GM21619 (cell line): ENCODE data around the gene DRC1.

Experiments used
- ATAC-seq: cut with Tn5 transposase; IDR thresholded peaks from one replicate; pipeline ENCODE4 v1.9.1; 2021; ENCODE audit not compliant: unreplicated experiment

The DRC1 gene

GRCh38 chr2:26396734-26397298, 4.9 kb upstream of the DRC1 start:
- ATAC-seq = no peak

DNA sequence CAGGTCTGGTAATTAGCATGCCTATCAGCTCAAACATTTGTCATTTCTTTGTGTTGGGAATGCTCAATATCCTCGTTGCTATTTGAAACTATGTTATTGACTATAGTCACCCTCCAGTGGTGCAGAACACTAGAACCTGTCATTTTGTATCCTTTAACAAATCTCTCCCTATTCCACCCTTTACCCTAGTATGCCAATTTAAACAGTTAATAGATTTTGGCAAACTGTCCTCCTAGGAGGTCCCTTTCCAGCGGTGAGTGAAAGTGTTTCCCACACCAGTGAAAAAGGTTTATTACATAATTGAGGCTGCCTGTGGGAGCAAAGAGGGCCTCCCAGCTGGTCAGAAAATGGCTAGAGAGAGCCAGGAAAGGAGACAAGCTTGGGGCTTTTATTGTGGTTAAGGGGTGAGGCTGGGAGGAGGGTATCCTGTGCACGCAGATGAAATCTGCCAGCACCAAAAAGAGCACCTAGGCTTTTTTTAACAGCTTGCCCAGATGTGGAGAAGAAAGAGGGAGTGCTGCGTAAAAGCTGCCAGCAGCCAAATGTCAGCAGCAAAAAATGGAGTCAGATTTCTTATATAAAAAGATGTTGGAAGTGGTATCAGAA, 1.8 kb upstream of the DRC1 start:
- ATAC-seq = no peak

DNA sequence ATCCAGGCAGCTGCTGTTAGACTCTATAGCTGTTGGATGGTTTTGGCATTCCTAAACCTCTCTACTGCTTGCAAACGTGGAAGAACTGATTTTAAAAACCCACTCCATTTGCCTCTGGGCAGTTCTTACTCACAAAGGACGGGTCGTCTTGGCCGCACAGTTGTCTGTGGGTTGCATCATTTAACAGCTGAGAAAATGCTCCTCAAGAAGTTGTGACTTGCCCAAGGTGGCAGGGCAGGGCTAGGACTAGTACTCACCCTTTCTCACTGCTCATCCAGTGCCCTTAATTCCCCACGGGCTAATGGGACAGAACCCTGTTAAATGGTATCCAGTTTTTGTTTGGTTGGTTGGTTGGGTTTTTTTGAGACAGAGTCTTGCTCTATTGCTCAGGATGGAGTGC, 997 bp upstream of the DRC1 start:
- ATAC-seq = no peak

GRCh38 chr2:26407526-26407925, 5.8 kb downstream of the DRC1 start:
- no peak for ATAC-seq

- ATAC-seq = no peak
Observed at GRCh38 chr2:26409785-26410184, 8.1 kb downstream of the DRC1 start.

DNA sequence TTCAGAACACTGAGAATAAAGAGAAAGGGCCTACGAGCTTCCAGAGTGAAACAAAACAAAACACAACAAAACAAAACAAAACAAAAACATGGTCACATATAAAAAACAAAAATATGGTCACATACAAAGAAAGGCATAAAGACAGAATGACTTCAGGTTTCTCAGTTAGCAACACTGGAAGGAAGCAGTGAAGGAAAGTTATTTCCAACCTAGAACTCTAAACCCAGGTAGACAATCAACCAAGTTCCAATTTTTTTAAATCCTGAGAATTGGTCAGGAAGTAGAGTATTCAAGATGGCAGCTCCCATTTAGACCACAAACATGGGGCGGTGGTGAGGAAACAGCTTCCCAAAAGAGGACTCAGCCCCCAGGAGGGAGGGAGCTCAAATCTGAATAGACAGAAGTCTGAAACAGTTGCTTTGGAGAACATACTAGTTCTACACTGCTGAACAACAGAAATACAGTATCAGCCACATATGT, 9.1 kb downstream of the DRC1 start:
- ATAC-seq = no peak

GRCh38 chr2:26411419-26411818, 9.7 kb downstream of the DRC1 start:
- ATAC-seq = no peak

- ATAC-seq = peak; percentile 61
Observed at GRCh38 chr2:26412091-26412673, 10.5 kb downstream of the DRC1 start.

- no peak for ATAC-seq
Observed at GRCh38 chr2:26414311-26414710, 12.6 kb downstream of the DRC1 start.

- ATAC-seq = no peak
Observed at GRCh38 chr2:26421961-26422360, 20.2 kb downstream of the DRC1 start.

GRCh38 chr2:26422947-26423629, 21.4 kb downstream of the DRC1 start:
- ATAC-seq = no peak

- no peak for ATAC-seq
Observed at GRCh38 chr2:26423750-26424149, 22.0 kb downstream of the DRC1 start.

DNA sequence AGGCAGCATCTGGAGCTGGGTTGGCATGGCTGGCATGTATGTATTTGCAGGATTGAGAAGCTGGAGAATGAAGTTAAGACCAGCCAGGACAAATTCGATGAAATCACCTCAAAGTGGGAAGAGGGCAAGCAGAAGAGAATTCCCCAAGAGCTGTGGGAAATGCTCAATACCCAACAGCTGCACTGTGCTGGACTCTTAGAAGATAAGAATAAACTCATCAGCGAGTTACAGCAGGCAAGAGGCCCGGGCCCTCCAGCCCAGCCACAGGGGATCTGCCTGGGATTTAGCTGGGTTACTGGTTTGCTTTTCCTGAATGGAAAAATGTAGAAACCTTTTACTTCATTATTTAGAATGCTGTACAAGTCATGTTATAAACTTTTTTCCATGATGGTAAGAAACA, 22.5 kb downstream of the DRC1 start:
- no peak for ATAC-seq

DNA sequence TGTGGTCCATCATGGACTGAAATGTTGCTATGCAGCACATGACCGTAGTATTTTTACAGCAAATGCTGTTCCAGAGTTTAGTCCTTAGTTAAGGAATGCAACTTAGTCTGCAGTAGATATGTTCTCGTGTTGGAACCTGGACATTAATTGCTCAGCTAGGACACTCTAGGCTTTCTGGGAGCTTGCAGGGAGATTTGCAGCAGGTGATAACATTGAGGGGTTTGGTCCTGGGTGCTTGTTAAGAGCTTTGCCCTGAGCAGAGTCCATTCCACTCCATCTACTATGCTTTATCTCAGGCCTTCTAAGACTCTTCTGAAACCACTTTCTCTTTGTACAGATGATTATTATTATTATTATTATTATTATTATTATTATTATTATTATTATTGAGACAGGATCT, 27.1 kb downstream of the DRC1 start:
- ATAC-seq = no peak

GRCh38 chr2:26429779-26430578, 28.3 kb downstream of the DRC1 start:
- ATAC-seq = no peak

GRCh38 chr2:26430826-26431225, 29.1 kb downstream of the DRC1 start:
- ATAC-seq = no peak

DNA sequence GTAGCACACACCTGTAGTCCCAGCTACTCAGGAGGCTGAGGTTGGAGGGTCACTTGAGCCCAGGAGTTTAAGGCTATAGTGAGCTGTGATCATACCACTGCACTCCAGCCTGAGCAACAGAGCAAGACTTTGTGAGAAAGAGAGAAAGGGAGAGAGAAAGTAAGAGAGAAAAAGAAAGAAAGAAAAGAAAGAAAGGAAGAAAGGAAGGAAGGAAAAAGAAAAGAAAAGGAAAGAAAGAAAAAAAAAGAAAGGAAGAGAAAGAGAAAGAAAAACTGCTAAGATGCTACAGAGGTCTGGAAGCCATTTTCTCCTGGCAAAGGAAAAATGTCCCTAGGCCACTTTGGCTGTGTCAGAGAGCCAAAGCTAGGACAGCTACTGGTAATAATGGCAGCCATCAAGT, 30.6 kb downstream of the DRC1 start:
- no peak for ATAC-seq

- ATAC-seq = no peak
Observed at GRCh38 chr2:26432859-26433258, 31.1 kb downstream of the DRC1 start.

DNA sequence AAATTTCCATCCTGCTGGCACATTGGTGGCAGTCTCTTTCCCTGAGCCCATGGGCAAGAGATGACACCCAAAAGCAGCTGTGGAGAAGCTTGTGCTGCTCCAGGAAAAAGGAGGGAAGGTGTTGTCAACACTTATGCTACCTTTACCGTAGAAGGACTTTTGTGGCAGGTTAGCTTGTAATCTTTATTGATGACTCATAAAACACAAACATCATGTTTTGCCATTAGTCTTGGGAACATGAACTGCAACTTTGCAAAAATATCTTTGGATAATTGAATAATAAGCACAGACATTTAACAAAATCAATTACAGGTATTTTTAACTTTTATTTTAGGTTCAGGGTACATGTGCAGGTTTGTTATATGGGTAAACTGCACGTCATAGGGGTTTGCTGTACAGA, 33.4 kb downstream of the DRC1 start:
- ATAC-seq = no peak

DNA sequence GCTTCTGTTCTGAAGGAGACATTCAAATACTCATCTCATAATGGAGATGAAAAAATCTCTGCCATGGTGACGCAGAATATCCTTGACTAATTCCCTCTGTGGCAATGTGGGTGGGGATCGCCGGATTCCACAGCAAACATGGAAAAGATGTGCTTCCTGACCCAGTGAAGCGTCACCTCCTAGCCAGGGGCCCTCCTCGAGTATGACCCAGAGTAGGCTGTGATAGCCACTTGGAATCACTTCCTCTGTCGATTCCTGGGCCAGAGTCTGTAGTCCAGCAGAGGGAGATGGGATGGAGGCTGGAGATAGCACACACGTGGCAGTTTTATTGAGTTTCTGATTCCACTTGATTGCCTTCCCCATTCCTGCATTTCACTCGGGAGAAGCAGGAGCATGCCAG, 36.8 kb downstream of the DRC1 start:
- ATAC-seq = no peak

GRCh38 chr2:26438926-26439325, 37.2 kb downstream of the DRC1 start:
- ATAC-seq = no peak
